Activated T-cell treated with anti-CD3 and anti-CD28 coated beads, Interleukin-2, amount 50 U/mL, for 24 hours (primary cell): ENCODE measurements around the gene TP53RK.

Source experiments
- DNase-seq: peaks from one replicate; pipeline ENCODE4 v3.0.0-alpha.2; 2020
- H3K27ac Mint-ChIP-seq: 2 replicates; pipeline ENCODE4 v1.8.0; 2020; ENCODE audit warnings: mild to moderate bottlenecking, mixed read lengths
- H3K27me3 Mint-ChIP-seq: 2 replicates; pipeline ENCODE4 v1.8.0; 2020; ENCODE audit warnings: mixed read lengths
- H3K36me3 Mint-ChIP-seq: 2 replicates; pipeline ENCODE4 v1.8.0; 2020; ENCODE audit warnings: low read depth, mixed read lengths
- H3K4me1 Mint-ChIP-seq: 2 replicates; pipeline ENCODE4 v1.8.0; 2020; ENCODE audit warnings: low read depth, mixed read lengths
- H3K4me3 Mint-ChIP-seq: 2 replicates; pipeline ENCODE4 v1.8.0; 2020; ENCODE audit warnings: mild to moderate bottlenecking, moderate library complexity, mixed read lengths
- H3K9me3 Mint-ChIP-seq: 2 replicates; pipeline ENCODE4 v1.8.0; 2020; ENCODE audit warnings: mixed read lengths

Gene TP53RK

GRCh38 chr20:46666306-46666705 is 22.9 kb downstream of the TP53RK start:
- no peak for DNase-seq
- no peaks in the 10 kb centered on the region for H3K4me1 Mint-ChIP-seq
- H3K4me3 Mint-ChIP-seq, result no peak overlapping the region
- no peaks in the 10 kb centered on the region for H3K27me3 Mint-ChIP-seq
- peaks cover 15% of the 10 kb centered on the region for H3K9me3 Mint-ChIP-seq
- peaks cover 11% of the 10 kb centered on the region for H3K36me3 Mint-ChIP-seq
- H3K27ac Mint-ChIP-seq, result no peak overlapping the region

GRCh38 chr20:46665602-46666001 is 23.6 kb downstream of the TP53RK start:
- Mint-ChIP-seq H3K27me3 (no peaks in the 10 kb centered on the region), H3K4me3 (no peak overlapping the region), H3K27ac (no peak overlapping the region), H3K9me3 (peaks cover 17% of the 10 kb centered on the region), H3K36me3 (peaks cover 7% of the 10 kb centered on the region), H3K4me1 (no peaks in the 10 kb centered on the region)
- no peak for DNase-seq

GRCh38 chr20:46663531-46663930 is 25.7 kb downstream of the TP53RK start:
- no peak for DNase-seq
- Mint-ChIP-seq H3K4me3 (no peak overlapping the region), H3K4me1 (no peaks in the 10 kb centered on the region), H3K9me3 (peaks cover 10% of the 10 kb centered on the region), H3K27ac (no peak overlapping the region), H3K27me3 (no peaks in the 10 kb centered on the region), H3K36me3 (no peaks in the 10 kb centered on the region)

- Mint-ChIP-seq H3K9me3 (peaks cover 10% of the 10 kb centered on the region), H3K36me3 (no peaks in the 10 kb centered on the region), H3K4me1 (no peaks in the 10 kb centered on the region), H3K27me3 (peaks cover 3% of the 10 kb centered on the region), H3K4me3 (no peak overlapping the region), H3K27ac (no peak overlapping the region)
- DNase-seq, result no peak
These were observed 27.6 kb downstream of the TP53RK start for GRCh38 chr20:46661659-46662058.

GRCh38 chr20:46660487-46660886 is 28.8 kb downstream of the TP53RK start:
- Mint-ChIP-seq H3K27ac (no peak overlapping the region), H3K9me3 (peaks cover 10% of the 10 kb centered on the region), H3K4me1 (no peaks in the 10 kb centered on the region), H3K36me3 (no peaks in the 10 kb centered on the region), H3K27me3 (peaks cover 3% of the 10 kb centered on the region), H3K4me3 (no peak overlapping the region)
- no peak for DNase-seq

GRCh38 chr20:46657618-46658017 is 31.6 kb downstream of the TP53RK start:
- no peak overlapping the region for H3K27ac Mint-ChIP-seq
- H3K4me3 Mint-ChIP-seq, result no peak overlapping the region
- H3K4me1 Mint-ChIP-seq, result no peaks in the 10 kb centered on the region
- DNase-seq, result no peak
- H3K36me3 Mint-ChIP-seq, result no peaks in the 10 kb centered on the region
- H3K9me3 Mint-ChIP-seq, result peaks cover 10% of the 10 kb centered on the region
- H3K27me3 Mint-ChIP-seq, result peaks cover 24% of the 10 kb centered on the region

- no peak overlapping the region for H3K27ac Mint-ChIP-seq
These were observed 32.1 kb downstream of the TP53RK start for GRCh38 chr20:46657137-46657536.

GRCh38 chr20:46652699-46653098 is 36.5 kb downstream of the TP53RK start:
- H3K4me3 Mint-ChIP-seq, result no peak overlapping the region
- H3K4me1 Mint-ChIP-seq, result no peaks in the 10 kb centered on the region
- H3K27me3 Mint-ChIP-seq, result peaks cover 51% of the 10 kb centered on the region
- no peak for DNase-seq
- no peak overlapping the region for H3K27ac Mint-ChIP-seq
- H3K9me3 Mint-ChIP-seq, result no peaks in the 10 kb centered on the region
- H3K36me3 Mint-ChIP-seq, result no peaks in the 10 kb centered on the region

More at GRCh38 chr20:46657137-46657536, 32.1 kb downstream of the TP53RK start:
- peaks cover 28% of the 10 kb centered on the region for H3K27me3 Mint-ChIP-seq
- peaks cover 10% of the 10 kb centered on the region for H3K9me3 Mint-ChIP-seq
- H3K4me1 Mint-ChIP-seq, result no peaks in the 10 kb centered on the region
- H3K4me3 Mint-ChIP-seq, result no peak overlapping the region
- H3K36me3 Mint-ChIP-seq, result no peaks in the 10 kb centered on the region
- DNase-seq, result no peak

GRCh38 chr20:46651091-46651962 is 37.9 kb downstream of the TP53RK start, which contains the start of gene SLC13A3:
Gene SLC13A3 (minus strand): TSS chr20:46651459. CDS start chr20:46651421, 38 bp downstream.
- H3K27ac Mint-ChIP-seq, result no peak within 1 kb of the TSS
- no peak for DNase-seq
- H3K4me1 Mint-ChIP-seq, result no peaks in the 10 kb centered on the region
- H3K27me3 Mint-ChIP-seq, result peaks cover 50% of the 10 kb centered on the region
- H3K9me3 Mint-ChIP-seq, result no peaks in the 10 kb centered on the region
- no peaks in the 10 kb centered on the region for H3K36me3 Mint-ChIP-seq
- no peak within 1 kb of the TSS for H3K4me3 Mint-ChIP-seq

GRCh38 chr20:46650575-46651090 is 38.6 kb downstream of the TP53RK start:
- no peaks in the 10 kb centered on the region for H3K36me3 Mint-ChIP-seq
- no peak for DNase-seq
- no peaks in the 10 kb centered on the region for H3K9me3 Mint-ChIP-seq
- no peaks in the 10 kb centered on the region for H3K4me1 Mint-ChIP-seq
- no peak overlapping the region for H3K4me3 Mint-ChIP-seq
- peaks cover 50% of the 10 kb centered on the region for H3K27me3 Mint-ChIP-seq
- no peak overlapping the region for H3K27ac Mint-ChIP-seq

GRCh38 chr20:46649965-46650542 is 39.2 kb downstream of the TP53RK start:
- Mint-ChIP-seq H3K27me3 (peaks cover 50% of the 10 kb centered on the region), H3K4me1 (no peaks in the 10 kb centered on the region), H3K9me3 (no peaks in the 10 kb centered on the region), H3K27ac (no peak overlapping the region), H3K4me3 (no peak overlapping the region), H3K36me3 (no peaks in the 10 kb centered on the region)
- no peak for DNase-seq

GRCh38 chr20:46649650-46649949 is 39.6 kb downstream of the TP53RK start:
- DNase-seq, result no peak
- no peaks in the 10 kb centered on the region for H3K9me3 Mint-ChIP-seq
- no peaks in the 10 kb centered on the region for H3K36me3 Mint-ChIP-seq
- H3K27me3 Mint-ChIP-seq, result peaks cover 46% of the 10 kb centered on the region
- H3K4me3 Mint-ChIP-seq, result no peak overlapping the region
- H3K4me1 Mint-ChIP-seq, result no peaks in the 10 kb centered on the region
- no peak overlapping the region for H3K27ac Mint-ChIP-seq

GRCh38 chr20:46648903-46649649 is 40.2 kb downstream of the TP53RK start:
- H3K27me3 Mint-ChIP-seq, result peaks cover 41% of the 10 kb centered on the region
- H3K27ac Mint-ChIP-seq, result no peak overlapping the region
- DNase-seq, result no peak
- no peak overlapping the region for H3K4me3 Mint-ChIP-seq
- no peaks in the 10 kb centered on the region for H3K36me3 Mint-ChIP-seq
- H3K4me1 Mint-ChIP-seq, result no peaks in the 10 kb centered on the region
- no peaks in the 10 kb centered on the region for H3K9me3 Mint-ChIP-seq

GRCh38 chr20:46647469-46647868 is 41.8 kb downstream of the TP53RK start:
- Mint-ChIP-seq H3K36me3 (no peaks in the 10 kb centered on the region), H3K4me3 (no peak overlapping the region), H3K27me3 (peaks cover 27% of the 10 kb centered on the region), H3K27ac (no peak overlapping the region), H3K4me1 (no peaks in the 10 kb centered on the region), H3K9me3 (no peaks in the 10 kb centered on the region)
- DNase-seq, result no peak
